Measurements from ENCODE around the gene SPG11.

DNA sequence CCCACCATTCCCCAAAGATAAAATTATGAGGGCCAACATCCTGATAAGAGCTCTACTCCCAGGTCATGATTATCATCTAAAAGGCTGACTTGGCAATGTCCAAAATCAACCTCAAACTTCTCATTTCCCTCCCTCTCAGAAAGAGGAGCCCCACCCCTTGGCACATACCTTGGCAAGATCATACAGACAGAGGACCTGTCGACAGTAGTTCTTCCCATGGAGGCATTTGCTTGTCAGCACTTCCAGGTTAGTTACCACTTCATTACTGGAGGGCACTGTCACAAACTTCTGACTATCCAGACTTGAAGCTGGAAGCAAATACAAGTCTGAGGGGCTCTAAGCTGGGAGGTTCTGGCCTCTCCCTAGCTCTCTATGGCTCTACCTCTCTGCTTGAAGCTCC lies 88.7 kb downstream of the SPG11 start:
- TF ChIP-seq CTCF (conservative IDR thresholded peaks at IDR 0.05; ENCODE audit: low read length) = no peak
- no peak for TF ChIP-seq EZH2phosphoT487 (IDR thresholded peaks at IDR 0.05; ENCODE audit: borderline replicate concordance)
